NCI-H2171 (cell line): ENCODE measurements around the gene CTTNBP2.

ENCODE experiments used
- DNase-seq: peaks from one replicate; lab custom pipeline; 2025; lab: John Stamatoyannopoulos, UW

Gene CTTNBP2

GRCh38 chr7:117683430-117684175 lies 189.6 kb downstream of the CTTNBP2 start:
- no peak for DNase-seq

GRCh38 chr7:117682681-117683385 lies 190.4 kb downstream of the CTTNBP2 start:
- DNase-seq = no peak

GRCh38 chr7:117679120-117679519 lies 194.1 kb downstream of the CTTNBP2 start:
- DNase-seq = no peak

GRCh38 chr7:117675497-117676435 lies 197.5 kb downstream of the CTTNBP2 start:
- no peak for DNase-seq

GRCh38 chr7:117674617-117675016 lies 198.6 kb downstream of the CTTNBP2 start:
- DNase-seq = no peak

GRCh38 chr7:117673839-117674238 lies 199.4 kb downstream of the CTTNBP2 start:
- no peak for DNase-seq

- no peak for DNase-seq
Measured at GRCh38 chr7:117673367-117673766, 199.9 kb downstream of the CTTNBP2 start.

- no peak for DNase-seq
Measured at GRCh38 chr7:117672453-117672852, 200.8 kb downstream of the CTTNBP2 start.

- DNase-seq = no peak
Measured at GRCh38 chr7:117669818-117670217, 203.4 kb downstream of the CTTNBP2 start.

GRCh38 chr7:117667456-117667855 lies 205.8 kb downstream of the CTTNBP2 start:
- no peak for DNase-seq

- no peak for DNase-seq
Measured at GRCh38 chr7:117666689-117667088, 206.6 kb downstream of the CTTNBP2 start.

- DNase-seq = no peak
Measured at GRCh38 chr7:117666031-117666430, 207.2 kb downstream of the CTTNBP2 start.

- no peak for DNase-seq
Measured at GRCh38 chr7:117665368-117665767, 207.9 kb downstream of the CTTNBP2 start.

GRCh38 chr7:117664047-117664446 lies 209.2 kb downstream of the CTTNBP2 start:
- DNase-seq = no peak

- no peak for DNase-seq
Measured at GRCh38 chr7:117661328-117661727, 211.9 kb downstream of the CTTNBP2 start.
